Calu3 (cell line): ENCODE measurements around the gene SLC49A3. TPM values are rescaled to one million over a fixed set of nuclear protein-coding genes. Genes with fewer than 3 reads are reported as not detected.

ENCODE experiments used
- BruUV-seq: library from RNA; stranded (reverse); fragments of 400-500 nt; replicated peaks from 2 replicates; lab custom pipeline; 2021; lab: Mats Ljungman, UMichigan
- CTCF ChIA-PET: fragments of 300-600 bp; sonication (Branson Sonifier 250); formaldehyde crosslinking; loops from one replicate; lab custom pipeline; 2022; ENCODE audit warnings: antibody characterized with exemption; lab: Charles Lee
- DNase-seq: peaks from one replicate; pipeline ENCODE4 v3.0.0; 2022
- H3K27ac Mint-ChIP-seq: one replicate; pipeline ENCODE4 v1.8.0; 2022; ENCODE audit warnings: mixed read lengths; ENCODE audit not compliant: unreplicated experiment
- H3K27me3 Mint-ChIP-seq: one replicate; pipeline ENCODE4 v1.8.0; 2022; ENCODE audit warnings: mixed read lengths; ENCODE audit not compliant: unreplicated experiment
- H3K36me3 Mint-ChIP-seq: one replicate; pipeline ENCODE4 v1.8.0; 2022; ENCODE audit warnings: mild to moderate bottlenecking, moderate library complexity, mixed read lengths; ENCODE audit not compliant: insufficient read depth, unreplicated experiment
- H3K4me1 Mint-ChIP-seq: one replicate; pipeline ENCODE4 v1.8.0; 2022; ENCODE audit warnings: mild to moderate bottlenecking, low read depth, mixed read lengths; ENCODE audit not compliant: unreplicated experiment
- H3K4me3 Mint-ChIP-seq: one replicate; pipeline ENCODE4 v1.8.0; 2022; ENCODE audit warnings: mild to moderate bottlenecking, low read depth, moderate library complexity, mixed read lengths; ENCODE audit not compliant: unreplicated experiment
- H3K9me3 Mint-ChIP-seq: one replicate; pipeline ENCODE4 v1.8.0; 2022; ENCODE audit warnings: low read depth, mixed read lengths; ENCODE audit not compliant: unreplicated experiment
- intact Hi-C: fragments of 100-400 bp; cut with micrococcal nuclease; formaldehyde crosslinking; loops from one replicate; pipeline ENCODE4 v1.10.0; 2022; ENCODE audit not compliant: unreplicated experiment
- total RNA-seq: library from RNA; stranded (reverse); gene quantifications from 2 replicates; pipeline ENCODE4 v1.2.3, GENCODE V29; 2022
- TF ChIP-seq, protein P1 (sequence below): fragments of 200-600 bp; IDR thresholded peaks from one replicate; pipeline ENCODE4 v1.8.0; 2022; ENCODE audit warnings: antibody characterized with exemption; ENCODE audit not compliant: unreplicated experiment

The SLC49A3 gene
- total RNA-seq, 1 experiment from 2014 or later, result 0.40 TPM

DNA sequence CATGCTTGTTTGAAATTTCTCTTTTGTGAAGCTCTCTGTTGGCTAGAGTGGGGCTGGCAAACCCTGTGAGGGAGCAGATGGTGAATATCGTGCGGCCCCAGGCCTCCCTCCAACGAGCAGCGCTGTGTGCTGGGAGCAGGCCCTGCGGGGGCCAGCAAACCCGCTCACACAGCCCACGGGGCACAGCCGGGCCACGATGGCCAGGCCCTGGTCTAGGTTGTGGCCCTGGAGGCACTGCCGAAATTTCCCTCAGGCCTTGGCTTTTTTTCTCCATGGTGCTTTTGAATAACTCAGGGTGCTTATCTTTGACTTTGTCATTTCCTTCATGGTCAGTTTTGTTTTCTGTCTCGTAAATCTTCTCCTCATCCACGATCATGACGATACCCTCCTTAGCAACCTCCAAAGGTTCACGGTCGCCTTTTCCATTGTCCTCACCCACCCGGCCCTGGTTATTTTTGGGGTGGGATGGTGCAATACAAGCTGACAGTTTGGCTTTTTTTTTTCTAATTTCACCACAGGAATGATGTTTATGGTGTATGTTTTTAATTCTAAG, 37.4 kb upstream of the SLC49A3 start:
- BruUV-seq, result no TSS peak
- H3K4me3 Mint-ChIP-seq, result no peak overlapping the region
- peaks cover 23% of the 10 kb centered on the region for H3K36me3 Mint-ChIP-seq
- no peak for DNase-seq
- H3K27me3 Mint-ChIP-seq, result no peaks in the 10 kb centered on the region
- no peak overlapping the region for H3K27ac Mint-ChIP-seq
- CTCF ChIA-PET, result no interaction called here
- H3K9me3 Mint-ChIP-seq, result peaks cover 3% of the 10 kb centered on the region
- TF ChIP-seq, protein P1, sequence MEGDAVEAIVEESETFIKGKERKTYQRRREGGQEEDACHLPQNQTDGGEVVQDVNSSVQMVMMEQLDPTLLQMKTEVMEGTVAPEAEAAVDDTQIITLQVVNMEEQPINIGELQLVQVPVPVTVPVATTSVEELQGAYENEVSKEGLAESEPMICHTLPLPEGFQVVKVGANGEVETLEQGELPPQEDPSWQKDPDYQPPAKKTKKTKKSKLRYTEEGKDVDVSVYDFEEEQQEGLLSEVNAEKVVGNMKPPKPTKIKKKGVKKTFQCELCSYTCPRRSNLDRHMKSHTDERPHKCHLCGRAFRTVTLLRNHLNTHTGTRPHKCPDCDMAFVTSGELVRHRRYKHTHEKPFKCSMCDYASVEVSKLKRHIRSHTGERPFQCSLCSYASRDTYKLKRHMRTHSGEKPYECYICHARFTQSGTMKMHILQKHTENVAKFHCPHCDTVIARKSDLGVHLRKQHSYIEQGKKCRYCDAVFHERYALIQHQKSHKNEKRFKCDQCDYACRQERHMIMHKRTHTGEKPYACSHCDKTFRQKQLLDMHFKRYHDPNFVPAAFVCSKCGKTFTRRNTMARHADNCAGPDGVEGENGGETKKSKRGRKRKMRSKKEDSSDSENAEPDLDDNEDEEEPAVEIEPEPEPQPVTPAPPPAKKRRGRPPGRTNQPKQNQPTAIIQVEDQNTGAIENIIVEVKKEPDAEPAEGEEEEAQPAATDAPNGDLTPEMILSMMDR, result no peak
- intact Hi-C loops, result no loop called here
- peaks cover 15% of the 10 kb centered on the region for H3K4me1 Mint-ChIP-seq

DNA sequence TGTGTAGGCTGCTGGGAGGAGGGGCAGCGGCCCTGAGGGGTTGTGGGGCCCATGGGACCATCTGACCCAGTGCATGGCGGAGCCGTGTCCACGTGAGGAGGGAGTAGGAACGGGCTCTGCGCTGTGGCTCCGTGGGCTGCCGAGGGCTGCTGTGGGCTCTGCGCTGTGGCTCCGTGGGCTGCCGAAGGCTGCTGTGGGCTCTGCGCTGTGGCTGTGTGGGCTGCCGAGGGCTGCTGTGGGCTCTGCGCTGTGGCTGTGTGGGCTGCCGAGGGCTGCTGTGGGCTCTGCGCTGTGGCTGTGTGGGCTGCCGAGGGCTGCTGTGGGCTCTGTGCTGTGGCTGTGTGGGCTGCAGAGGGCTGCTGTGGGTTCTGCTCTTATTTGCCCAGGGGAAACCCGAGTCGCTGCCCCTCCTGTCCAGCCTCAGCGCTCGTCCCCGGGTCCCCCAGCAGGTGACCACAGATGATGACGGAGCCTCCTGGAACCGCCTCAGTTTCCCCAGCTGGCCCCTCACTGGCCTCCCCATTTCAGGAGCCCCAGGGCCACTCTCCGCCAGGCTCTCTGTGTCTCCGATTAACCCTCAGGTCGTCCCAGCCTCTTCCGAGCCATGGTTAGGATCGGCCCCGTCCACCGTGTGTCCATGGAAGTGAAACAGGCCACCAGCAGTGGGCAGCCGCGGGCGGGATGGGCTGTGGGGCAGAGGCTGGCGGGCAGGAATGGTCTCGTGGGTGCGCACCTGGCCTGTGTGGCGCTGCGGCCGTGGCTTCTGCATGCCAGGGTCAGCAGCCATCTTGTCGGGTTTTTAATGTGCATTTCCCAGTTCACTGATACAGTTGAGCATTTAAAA, 36.7 kb upstream of the SLC49A3 start:
- BruUV-seq, result no TSS peak
- peaks cover 15% of the 10 kb centered on the region for H3K4me1 Mint-ChIP-seq
- intact Hi-C loops, result no loop called here
- H3K36me3 Mint-ChIP-seq, result peaks cover 26% of the 10 kb centered on the region
- CTCF ChIA-PET, result no interaction called here
- TF ChIP-seq, protein P1, result no peak
- no peaks in the 10 kb centered on the region for H3K27me3 Mint-ChIP-seq
- H3K4me3 Mint-ChIP-seq, result no peak overlapping the region
- H3K9me3 Mint-ChIP-seq, result peaks cover 3% of the 10 kb centered on the region
- no peak for DNase-seq
- H3K27ac Mint-ChIP-seq, result no peak overlapping the region

DNA sequence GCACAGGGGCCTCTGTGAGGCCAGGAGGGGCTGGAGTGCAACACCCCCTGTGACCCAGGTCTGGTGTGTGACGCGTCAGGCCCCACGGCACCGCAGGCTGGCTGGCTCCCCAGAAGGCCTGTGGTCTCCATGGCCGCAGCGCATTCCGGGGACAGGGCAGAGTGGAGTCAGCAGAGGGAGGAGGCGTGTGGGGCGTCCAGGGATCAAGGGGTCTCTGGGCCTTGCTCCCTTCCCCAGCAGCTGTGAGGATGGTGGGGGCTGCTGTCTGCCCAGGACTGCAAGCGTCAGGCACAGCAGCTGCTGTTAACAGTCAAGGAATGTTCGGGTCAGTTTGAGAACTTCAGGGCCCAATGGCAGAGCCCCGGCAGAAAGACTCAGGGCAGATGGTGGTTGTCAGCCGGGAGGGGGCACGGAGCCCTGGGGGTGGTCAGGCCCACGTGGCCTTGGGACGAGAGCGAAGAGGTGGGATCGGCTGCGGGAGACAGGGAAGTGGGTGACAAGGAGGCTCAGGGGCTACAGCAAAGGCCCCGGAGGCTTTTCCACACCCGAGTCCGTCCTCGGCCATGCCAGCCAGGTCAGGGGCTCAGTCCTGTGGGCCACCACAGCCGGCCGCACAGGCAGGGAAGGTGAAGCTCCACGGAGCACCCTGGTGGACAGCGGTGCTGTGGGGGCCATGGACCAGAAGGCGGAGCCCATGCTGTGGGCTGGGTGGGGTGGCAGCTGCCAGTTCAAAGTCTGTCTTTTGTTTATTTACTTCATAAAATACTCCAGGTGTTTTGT, 35.0 kb upstream of the SLC49A3 start:
- CTCF ChIA-PET, result no interaction called here
- BruUV-seq, result no TSS peak
- peaks cover 2% of the 10 kb centered on the region for H3K9me3 Mint-ChIP-seq

DNA sequence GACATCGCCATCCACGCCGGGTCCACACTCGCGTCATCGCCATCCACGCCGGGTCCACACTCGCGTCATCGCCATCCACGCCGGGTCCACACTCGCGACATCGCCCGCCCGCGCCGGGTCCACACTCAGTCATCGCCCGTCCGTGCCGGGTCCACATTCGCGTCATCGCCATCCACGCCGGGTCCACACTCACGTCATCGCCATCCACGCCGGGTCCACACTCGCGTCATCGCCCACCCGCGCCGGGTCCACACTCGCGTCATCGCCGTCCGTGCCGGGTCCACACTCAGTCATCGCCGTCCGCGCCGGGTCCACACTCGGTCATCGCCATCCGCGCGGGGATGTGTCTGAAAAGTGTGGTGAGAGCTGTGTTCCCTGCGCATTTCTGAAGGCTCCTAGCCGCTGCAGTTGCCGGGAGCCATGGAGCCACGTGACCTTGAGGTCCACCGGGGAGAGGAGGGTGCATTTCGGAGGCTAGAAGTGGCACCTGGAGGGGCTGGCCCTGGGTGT, 34.0 kb upstream of the SLC49A3 start:
- no peak overlapping the region for H3K27ac Mint-ChIP-seq
- no TSS peak for BruUV-seq
- intact Hi-C loops, result no loop called here
- H3K9me3 Mint-ChIP-seq, result peaks cover 2% of the 10 kb centered on the region
- CTCF ChIA-PET, result no interaction called here
- TF ChIP-seq, protein P1, result no peak
- H3K27me3 Mint-ChIP-seq, result no peaks in the 10 kb centered on the region
- peaks cover 14% of the 10 kb centered on the region for H3K4me1 Mint-ChIP-seq
- peaks cover 34% of the 10 kb centered on the region for H3K36me3 Mint-ChIP-seq
- no peak for DNase-seq
- H3K4me3 Mint-ChIP-seq, result no peak overlapping the region

More for the DNA sequence above, 35.0 kb upstream of the SLC49A3 start:
- peaks cover 30% of the 10 kb centered on the region for H3K36me3 Mint-ChIP-seq
- TF ChIP-seq, protein P1, result no peak
- intact Hi-C loops, result no loop called here
- no peaks in the 10 kb centered on the region for H3K27me3 Mint-ChIP-seq
- H3K4me1 Mint-ChIP-seq, result peaks cover 15% of the 10 kb centered on the region
- H3K27ac Mint-ChIP-seq, result no peak overlapping the region
- H3K4me3 Mint-ChIP-seq, result no peak overlapping the region
- no peak for DNase-seq
